ENCODE results near the gene TMEM232.
"Not testable (repeated sequence)": the region's sequence is repeated elsewhere in the genome, so short reads cannot be mapped to it uniquely, and the experiment has no call there.

The TMEM232 gene

GRCh38 chr5:110707260-110707844 is 19.1 kb downstream of the TMEM232 start:
- DNase-seq (ENCODE audit: low read depth in 4 of 4, low spot score in 1 of 4): no peak

- DNase-seq (ENCODE audit: low read depth in 4 of 4, low spot score in 1 of 4): no peak
These were observed 21.1 kb downstream of the TMEM232 start for GRCh38 chr5:110705349-110705748.

GRCh38 chr5:110703481-110703880 is 23.0 kb downstream of the TMEM232 start:
- DNase-seq (ENCODE audit: low read depth in 4 of 4, low spot score in 1 of 4): no peak

GRCh38 chr5:110702704-110703103 is 23.8 kb downstream of the TMEM232 start:
- no peak for DNase-seq (ENCODE audit: low read depth in 4 of 4, low spot score in 1 of 4)

- no peak for DNase-seq (ENCODE audit: low read depth in 4 of 4, low spot score in 1 of 4)
These were observed 24.2 kb downstream of the TMEM232 start for GRCh38 chr5:110702300-110702699.

GRCh38 chr5:110692669-110693068 is 33.8 kb downstream of the TMEM232 start:
- DNase-seq (ENCODE audit: low read depth in 4 of 4, low spot score in 1 of 4): not testable (repeated sequence)

GRCh38 chr5:110690587-110690986 is 35.9 kb downstream of the TMEM232 start:
- not testable (repeated sequence) for DNase-seq (ENCODE audit: low read depth in 4 of 4, low spot score in 1 of 4)

GRCh38 chr5:110687485-110687884 is 39.0 kb downstream of the TMEM232 start:
- no peak for DNase-seq (ENCODE audit: low read depth in 4 of 4, low spot score in 1 of 4)

- DNase-seq (ENCODE audit: low read depth in 4 of 4, low spot score in 1 of 4): no peak
These were observed 40.2 kb downstream of the TMEM232 start for GRCh38 chr5:110686270-110686669.

- DNase-seq (ENCODE audit: low read depth in 4 of 4, low spot score in 1 of 4): no peak
These were observed 44.5 kb downstream of the TMEM232 start for GRCh38 chr5:110681953-110682352.

- no peak for DNase-seq (ENCODE audit: low read depth in 4 of 4, low spot score in 1 of 4)
These were observed 45.4 kb downstream of the TMEM232 start for GRCh38 chr5:110681109-110681508.

GRCh38 chr5:110676554-110676953 is 49.9 kb downstream of the TMEM232 start:
- DNase-seq (ENCODE audit: low read depth in 4 of 4, low spot score in 1 of 4): not testable (repeated sequence)

GRCh38 chr5:110665184-110665726 is 61.2 kb downstream of the TMEM232 start:
- no peak for DNase-seq (ENCODE audit: low read depth in 4 of 4, low spot score in 1 of 4)

GRCh38 chr5:110663525-110663924 is 62.9 kb downstream of the TMEM232 start:
- DNase-seq (ENCODE audit: low read depth in 4 of 4, low spot score in 1 of 4): no peak

- no peak for DNase-seq (ENCODE audit: low read depth in 4 of 4, low spot score in 1 of 4)
These were observed 68.5 kb downstream of the TMEM232 start for GRCh38 chr5:110658006-110658405.

GRCh38 chr5:110653231-110653970 is 73.1 kb downstream of the TMEM232 start:
- no peak for DNase-seq (ENCODE audit: low read depth in 4 of 4, low spot score in 1 of 4)

- no peak for DNase-seq (ENCODE audit: low read depth in 4 of 4, low spot score in 1 of 4)
These were observed 75.0 kb downstream of the TMEM232 start for GRCh38 chr5:110651507-110651906.

GRCh38 chr5:110644357-110644756 is 82.1 kb downstream of the TMEM232 start:
- DNase-seq (ENCODE audit: low read depth in 4 of 4, low spot score in 1 of 4): no peak

GRCh38 chr5:110638970-110639902 is 87.2 kb downstream of the TMEM232 start:
- DNase-seq (ENCODE audit: low read depth in 4 of 4, low spot score in 1 of 4): no peak

GRCh38 chr5:110634475-110634874 is 92.0 kb downstream of the TMEM232 start:
- no peak for DNase-seq (ENCODE audit: low read depth in 4 of 4, low spot score in 1 of 4)

- DNase-seq (ENCODE audit: low read depth in 4 of 4, low spot score in 1 of 4): no peak
These were observed 95.2 kb downstream of the TMEM232 start for GRCh38 chr5:110631236-110631635.

Data from stimulated activated CD4-positive, alpha-beta T cell treated with anti-CD3 and anti-CD28 coated beads, Interleukin-1b, Interleukin-23, amount 100 ng/mL, for 24 hours (primary cell).